Stimulated activated CD4-positive, alpha-beta T cell treated with anti-CD3 and anti-CD28 coated beads, Interleukin-15, amount 100 ng/mL, for 1 hour (primary cell): Measurements from ENCODE around the gene RALGPS2.

Experiments
- DNase-seq, 2 donors: peaks; one replicate each; pipeline ENCODE4 v3.0.0-alpha.2; 2020; ENCODE audit warnings: low read depth in 1 of 2, low spot score in 1 of 2

The RALGPS2 gene, protein sequence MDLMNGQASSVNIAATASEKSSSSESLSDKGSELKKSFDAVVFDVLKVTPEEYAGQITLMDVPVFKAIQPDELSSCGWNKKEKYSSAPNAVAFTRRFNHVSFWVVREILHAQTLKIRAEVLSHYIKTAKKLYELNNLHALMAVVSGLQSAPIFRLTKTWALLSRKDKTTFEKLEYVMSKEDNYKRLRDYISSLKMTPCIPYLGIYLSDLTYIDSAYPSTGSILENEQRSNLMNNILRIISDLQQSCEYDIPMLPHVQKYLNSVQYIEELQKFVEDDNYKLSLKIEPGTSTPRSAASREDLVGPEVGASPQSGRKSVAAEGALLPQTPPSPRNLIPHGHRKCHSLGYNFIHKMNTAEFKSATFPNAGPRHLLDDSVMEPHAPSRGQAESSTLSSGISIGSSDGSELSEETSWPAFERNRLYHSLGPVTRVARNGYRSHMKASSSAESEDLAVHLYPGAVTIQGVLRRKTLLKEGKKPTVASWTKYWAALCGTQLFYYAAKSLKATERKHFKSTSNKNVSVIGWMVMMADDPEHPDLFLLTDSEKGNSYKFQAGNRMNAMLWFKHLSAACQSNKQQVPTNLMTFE

GRCh38 chr1:178724728-178725465 lies at the start of gene RALGPS2:
Gene RALGPS2, plus strand, starts transcription at chr1:178725244. Its CDS starts 51,521 bp downstream, at chr1:178776765.
- peak; percentile 18 to 56 for DNase-seq

- DNase-seq = no peak
These were observed 45.8 kb upstream of the RALGPS2 start for GRCh38 chr1:178679237-178679636.

GRCh38 chr1:178682429-178682828 lies 42.6 kb upstream of the RALGPS2 start:
- no peak for DNase-seq

- DNase-seq = no peak
These were observed 42.2 kb upstream of the RALGPS2 start for GRCh38 chr1:178682886-178683285.

GRCh38 chr1:178683291-178683690 lies 41.8 kb upstream of the RALGPS2 start:
- no peak for DNase-seq

DNA sequence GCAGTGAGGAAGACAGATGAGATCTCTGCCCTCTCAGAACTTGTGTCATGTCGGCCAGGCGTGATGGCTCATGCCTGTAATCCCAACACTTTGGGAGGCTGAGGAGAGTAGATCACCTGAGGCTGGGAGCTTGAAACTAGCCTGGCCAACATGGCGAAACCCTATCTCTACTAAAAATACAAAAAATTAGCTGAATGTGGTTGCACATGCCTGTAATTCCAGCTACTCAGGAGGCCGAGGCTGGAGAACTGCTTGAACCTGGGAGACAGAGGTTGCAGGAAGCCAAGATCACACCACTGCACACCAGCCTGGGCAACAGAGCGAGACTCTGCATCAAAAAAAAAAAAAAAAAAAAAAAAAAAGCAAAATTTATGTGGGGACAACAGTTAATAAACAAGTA lies 40.9 kb upstream of the RALGPS2 start:
- no peak for DNase-seq

- no peak for DNase-seq
These were observed 40.5 kb upstream of the RALGPS2 start for GRCh38 chr1:178684542-178685000.

DNA sequence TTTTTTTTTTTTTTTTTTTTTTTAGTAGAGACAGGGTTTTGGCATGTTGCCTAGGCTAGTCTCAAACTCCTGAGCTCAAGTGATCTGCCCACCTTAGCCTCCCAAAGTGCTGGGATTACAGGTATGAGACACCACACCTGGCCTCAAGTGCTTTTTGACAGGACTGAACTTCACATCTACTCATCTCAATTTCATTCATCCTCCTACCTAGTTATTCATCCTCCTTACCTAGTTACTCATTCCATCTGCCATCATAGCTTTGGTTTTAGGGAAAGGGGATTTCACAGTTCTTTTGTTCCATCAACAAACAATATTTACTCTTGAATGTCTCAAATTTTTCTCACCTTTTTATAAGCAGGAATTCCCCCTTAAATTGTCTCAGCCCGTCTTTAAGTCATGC lies 38.6 kb upstream of the RALGPS2 start:
- DNase-seq = no peak

GRCh38 chr1:178688244-178688643 lies 36.8 kb upstream of the RALGPS2 start:
- DNase-seq = no peak

- no peak for DNase-seq
These were observed 35.3 kb upstream of the RALGPS2 start for GRCh38 chr1:178689769-178690168.

- DNase-seq = no peak
These were observed 34.5 kb upstream of the RALGPS2 start for GRCh38 chr1:178690496-178690895.

GRCh38 chr1:178692564-178693327 lies 32.3 kb upstream of the RALGPS2 start:
- DNase-seq = no peak

DNA sequence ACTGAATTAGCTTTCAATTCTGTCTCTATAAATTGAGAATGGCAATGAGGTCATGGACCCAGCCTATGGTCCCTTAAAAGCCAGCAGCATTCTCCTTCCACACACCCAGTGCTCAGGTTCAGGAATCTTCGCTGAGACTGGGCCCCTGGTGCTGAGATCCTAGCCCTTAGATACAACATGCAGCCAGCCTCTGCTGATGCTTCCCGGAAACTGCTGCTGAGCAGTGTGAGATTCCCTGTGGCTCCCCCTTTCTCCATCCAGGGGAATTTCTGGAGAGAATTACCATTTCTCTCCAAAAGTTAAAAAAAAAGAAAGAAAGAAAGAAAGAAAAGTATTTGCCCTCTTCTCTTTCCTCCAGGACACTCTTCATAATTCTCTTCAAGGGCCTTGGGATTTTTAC lies 31.7 kb upstream of the RALGPS2 start:
- DNase-seq = no peak

DNA sequence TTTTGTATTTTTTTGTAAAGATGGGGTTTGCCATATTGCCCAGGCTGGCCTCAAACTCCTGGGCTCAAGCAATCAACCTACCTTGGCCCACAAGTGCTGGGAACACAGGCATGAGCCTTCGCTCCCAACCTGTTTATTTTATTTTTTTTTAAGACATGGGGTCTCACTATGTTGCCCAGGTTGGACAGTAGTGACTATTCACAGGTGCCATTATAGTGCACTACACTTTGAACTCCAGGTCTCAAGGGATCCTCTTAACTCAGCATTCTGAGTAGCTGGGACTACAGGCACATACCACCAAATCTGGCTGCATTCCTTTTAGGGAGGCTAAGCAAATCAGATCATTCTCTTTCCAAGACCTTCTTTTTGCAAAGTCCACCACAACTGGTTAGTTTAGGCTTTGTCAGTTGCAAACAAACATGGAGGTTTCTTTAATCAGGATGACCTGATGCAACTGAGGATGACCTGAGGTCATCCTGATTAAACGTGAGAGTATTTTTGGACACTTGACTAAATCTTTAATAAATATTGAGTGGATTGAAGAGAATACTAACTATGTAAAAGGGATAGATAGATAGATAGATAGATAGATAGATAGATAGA lies 30.0 kb upstream of the RALGPS2 start:
- no peak for DNase-seq

- DNase-seq = no peak
These were observed 22.9 kb upstream of the RALGPS2 start for GRCh38 chr1:178702146-178702545.

- DNase-seq = no peak
These were observed 20.2 kb upstream of the RALGPS2 start for GRCh38 chr1:178704833-178705232.

DNA sequence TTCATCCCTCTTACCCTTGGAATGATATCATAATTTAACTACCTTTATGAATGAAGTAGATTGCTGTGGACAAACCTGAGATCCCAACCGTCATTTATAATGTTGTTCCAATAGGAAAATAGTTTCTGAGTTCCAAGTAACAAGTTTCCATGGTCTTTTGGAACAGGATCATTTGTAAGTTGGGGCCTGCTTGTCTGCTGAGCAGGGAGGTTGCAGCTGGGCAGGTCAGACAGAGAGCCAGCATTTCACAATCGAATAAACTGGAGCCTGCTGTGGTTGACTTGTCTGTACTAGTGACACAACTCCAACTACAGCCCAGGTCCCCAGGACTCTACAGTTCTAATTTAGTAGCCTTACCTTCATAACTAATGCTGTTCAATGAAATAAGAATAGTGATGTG lies 18.6 kb upstream of the RALGPS2 start:
- DNase-seq = no peak

- no peak for DNase-seq
These were observed 11.8 kb upstream of the RALGPS2 start for GRCh38 chr1:178713259-178713658.

GRCh38 chr1:178714453-178714852 lies 10.6 kb upstream of the RALGPS2 start:
- no peak for DNase-seq

DNA sequence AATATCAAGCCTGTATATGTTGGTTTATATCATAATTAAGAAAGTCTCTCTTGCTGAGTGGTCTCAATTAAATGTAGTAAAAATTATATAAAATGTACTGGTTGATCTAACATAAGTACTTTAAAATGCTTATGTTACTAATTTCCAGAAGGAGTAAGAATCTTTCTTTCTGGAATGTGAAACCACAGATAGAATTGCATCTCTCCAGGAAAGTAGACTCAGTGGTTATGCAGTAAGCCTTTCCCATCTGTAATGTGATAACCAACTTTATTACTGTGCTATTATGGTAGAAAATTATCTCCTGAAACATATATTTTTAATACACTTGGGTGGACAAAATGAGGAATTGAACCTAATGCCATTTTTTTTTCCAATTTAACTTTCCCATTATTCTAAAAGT lies 8.9 kb upstream of the RALGPS2 start:
- no peak for DNase-seq

DNA sequence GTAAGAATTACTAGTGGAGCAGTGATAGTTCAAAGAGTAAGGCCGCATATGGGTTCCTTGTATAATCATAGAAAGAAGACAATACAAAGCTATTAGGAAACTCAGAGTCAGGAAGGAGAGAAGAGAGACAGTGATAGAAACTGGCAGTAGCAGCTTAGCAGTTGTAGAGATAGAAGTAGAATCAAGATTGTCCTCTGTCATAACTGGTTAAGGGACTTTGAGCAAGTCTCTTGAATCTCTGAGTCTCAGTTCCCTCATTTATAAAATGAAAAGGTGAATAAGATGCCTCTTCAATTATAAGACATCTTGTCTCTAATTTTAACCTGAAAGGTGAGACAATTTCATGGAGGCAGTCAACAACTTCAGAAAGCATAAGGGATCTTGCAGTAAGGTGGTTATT lies 6.5 kb upstream of the RALGPS2 start:
- no peak for DNase-seq
